ENCODE measurements around the gene SYNGAP1. TPM values are rescaled to one million over a fixed set of nuclear protein-coding genes. Genes with fewer than 3 reads are reported as not detected.
"Not testable (repeated sequence)": the region's sequence is repeated elsewhere in the genome, so short reads cannot be mapped to it uniquely, and the experiment has no call there.

Gene SYNGAP1
- 2.2 and 3.6 TPM in 2 replicates for polyA plus RNA-seq (2011; rRNA removed)
- 3.3 and 4.1 TPM in 2 replicates for polyA plus RNA-seq (2012; cell fraction: cytosol; rRNA removed)
- 15.8 and 16.4 TPM in 2 replicates for polyA plus RNA-seq (2012; cell fraction: nucleus; rRNA removed)
- polyA plus RNA-seq (2017; fragmentation: RNase III; extraction: RNeasy Plus Mini Kit Qiagen cat#74134 plus additional on column Dnase treatment) = 6.9 to 10.8 TPM (median 9.2 TPM) in 3 replicates
- polyA minus RNA-seq (2011; rRNA and poly(A)+ RNA removed) = 1.5 and 2.3 TPM in 2 replicates

DNA sequence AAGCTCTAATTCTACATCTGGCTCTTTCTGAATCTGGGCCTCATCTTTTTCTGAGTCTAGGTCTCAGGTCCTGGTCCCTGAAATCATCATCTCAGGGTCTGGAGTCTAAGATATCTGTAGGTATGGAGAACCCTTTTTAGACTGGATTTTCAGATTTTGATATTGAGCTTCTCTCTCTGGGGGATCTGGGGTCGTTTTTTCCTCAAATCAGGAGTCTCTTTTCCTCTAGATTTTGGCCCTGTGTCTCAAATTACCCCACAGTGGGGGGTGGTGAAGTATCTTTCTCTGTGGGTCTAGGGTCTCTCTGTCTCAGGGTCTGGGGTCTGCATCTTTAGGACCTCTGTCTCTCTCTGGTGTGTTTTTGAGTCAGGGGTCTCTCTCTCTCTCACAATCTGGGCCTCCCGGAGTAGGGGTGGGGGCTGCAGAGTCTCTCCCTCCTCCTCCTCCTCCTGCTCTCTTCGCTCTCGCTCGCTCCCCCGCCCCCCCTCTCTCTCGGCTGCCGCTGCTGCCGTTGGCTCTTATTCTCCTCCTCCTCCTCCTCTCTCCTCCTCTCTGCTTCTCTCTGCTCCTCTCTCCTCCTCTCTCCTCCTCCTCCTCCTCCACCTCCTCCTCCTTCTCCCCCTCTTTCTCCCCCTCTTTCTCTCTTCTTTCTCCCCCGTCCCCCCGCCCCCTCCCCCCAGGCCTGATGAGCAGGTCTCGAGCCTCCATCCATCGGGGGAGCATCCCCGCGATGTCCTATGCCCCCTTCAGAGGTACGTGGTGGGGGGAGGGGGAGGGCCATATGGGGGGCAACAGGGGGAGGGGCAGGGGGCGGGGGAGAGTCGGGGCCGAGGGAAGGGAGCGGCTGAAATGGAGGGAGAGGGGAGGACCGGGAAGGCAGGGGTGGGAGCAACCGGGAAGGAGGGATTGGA lies at the start of gene SYNGAP1:
SYNGAP1 (plus strand) TSS at position 486 of the 911 bp plus-strand sequence; CDS start at position 686, 200 bp downstream.
- no peak for FAIRE-seq
- ATAC-seq = no peak
- TF ChIP-seq RCOR1 (IDR thresholded peaks at IDR 0.05; ENCODE audit: low read depth, low read length) (no peak), GATA3 (IDR thresholded peaks at IDR 0.05; ENCODE audit: borderline replicate concordance) (no peak), BHLHE40 (IDR thresholded peaks at IDR 0.05; ENCODE audit: low read depth, low read length) (no peak), HOXB5 (CRISPR knock-in tag; IDR thresholded peaks at IDR 0.05) (no peak), ZSCAN20 (CRISPR knock-in tag; IDR thresholded peaks at IDR 0.05) (no peak), MAZ (IDR thresholded peaks at IDR 0.05; ENCODE audit: borderline replicate concordance, low read depth, low read length) (no peak), SMC3 (IDR thresholded peaks at IDR 0.05) (no peak), ESRRA (IDR thresholded peaks at IDR 0.05; ENCODE audit: borderline replicate concordance, low read length) (no peak), CEBPB (IDR thresholded peaks at IDR 0.05) (no peak), PHF8 (IDR thresholded peaks at IDR 0.05; ENCODE audit: borderline replicate concordance, low read depth) (no peak), FOSB (CRISPR knock-in tag; IDR thresholded peaks at IDR 0.05) (no peak), JUN (IDR thresholded peaks at IDR 0.05) (no peak), HEYL (CRISPR knock-in tag; IDR thresholded peaks at IDR 0.05) (no peak), RARB (CRISPR knock-in tag; IDR thresholded peaks at IDR 0.05) (no peak)
- TF ChIP-seq, protein P1, sequence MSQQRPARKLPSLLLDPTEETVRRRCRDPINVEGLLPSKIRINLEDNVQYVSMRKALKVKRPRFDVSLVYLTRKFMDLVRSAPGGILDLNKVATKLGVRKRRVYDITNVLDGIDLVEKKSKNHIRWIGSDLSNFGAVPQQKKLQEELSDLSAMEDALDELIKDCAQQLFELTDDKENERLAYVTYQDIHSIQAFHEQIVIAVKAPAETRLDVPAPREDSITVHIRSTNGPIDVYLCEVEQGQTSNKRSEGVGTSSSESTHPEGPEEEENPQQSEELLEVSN (IDR thresholded peaks at IDR 0.05; ENCODE audit: borderline replicate concordance, low read depth) = no peak
- TF ChIP-seq, protein P2, sequence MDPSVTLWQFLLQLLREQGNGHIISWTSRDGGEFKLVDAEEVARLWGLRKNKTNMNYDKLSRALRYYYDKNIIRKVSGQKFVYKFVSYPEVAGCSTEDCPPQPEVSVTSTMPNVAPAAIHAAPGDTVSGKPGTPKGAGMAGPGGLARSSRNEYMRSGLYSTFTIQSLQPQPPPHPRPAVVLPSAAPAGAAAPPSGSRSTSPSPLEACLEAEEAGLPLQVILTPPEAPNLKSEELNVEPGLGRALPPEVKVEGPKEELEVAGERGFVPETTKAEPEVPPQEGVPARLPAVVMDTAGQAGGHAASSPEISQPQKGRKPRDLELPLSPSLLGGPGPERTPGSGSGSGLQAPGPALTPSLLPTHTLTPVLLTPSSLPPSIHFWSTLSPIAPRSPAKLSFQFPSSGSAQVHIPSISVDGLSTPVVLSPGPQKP (IDR thresholded peaks at IDR 0.05; ENCODE audit: low read depth, low read length) = no peak
- TF ChIP-seq, protein P3, sequence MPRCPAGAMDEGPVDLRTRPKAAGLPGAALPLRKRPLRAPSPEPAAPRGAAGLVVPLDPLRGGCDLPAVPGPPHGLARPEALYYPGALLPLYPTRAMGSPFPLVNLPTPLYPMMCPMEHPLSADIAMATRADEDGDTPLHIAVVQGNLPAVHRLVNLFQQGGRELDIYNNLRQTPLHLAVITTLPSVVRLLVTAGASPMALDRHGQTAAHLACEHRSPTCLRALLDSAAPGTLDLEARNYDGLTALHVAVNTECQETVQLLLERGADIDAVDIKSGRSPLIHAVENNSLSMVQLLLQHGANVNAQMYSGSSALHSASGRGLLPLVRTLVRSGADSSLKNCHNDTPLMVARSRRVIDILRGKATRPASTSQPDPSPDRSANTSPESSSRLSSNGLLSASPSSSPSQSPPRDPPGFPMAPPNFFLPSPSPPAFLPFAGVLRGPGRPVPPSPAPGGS (IDR thresholded peaks at IDR 0.05) = no peak
- TF ChIP-seq, protein P4, sequence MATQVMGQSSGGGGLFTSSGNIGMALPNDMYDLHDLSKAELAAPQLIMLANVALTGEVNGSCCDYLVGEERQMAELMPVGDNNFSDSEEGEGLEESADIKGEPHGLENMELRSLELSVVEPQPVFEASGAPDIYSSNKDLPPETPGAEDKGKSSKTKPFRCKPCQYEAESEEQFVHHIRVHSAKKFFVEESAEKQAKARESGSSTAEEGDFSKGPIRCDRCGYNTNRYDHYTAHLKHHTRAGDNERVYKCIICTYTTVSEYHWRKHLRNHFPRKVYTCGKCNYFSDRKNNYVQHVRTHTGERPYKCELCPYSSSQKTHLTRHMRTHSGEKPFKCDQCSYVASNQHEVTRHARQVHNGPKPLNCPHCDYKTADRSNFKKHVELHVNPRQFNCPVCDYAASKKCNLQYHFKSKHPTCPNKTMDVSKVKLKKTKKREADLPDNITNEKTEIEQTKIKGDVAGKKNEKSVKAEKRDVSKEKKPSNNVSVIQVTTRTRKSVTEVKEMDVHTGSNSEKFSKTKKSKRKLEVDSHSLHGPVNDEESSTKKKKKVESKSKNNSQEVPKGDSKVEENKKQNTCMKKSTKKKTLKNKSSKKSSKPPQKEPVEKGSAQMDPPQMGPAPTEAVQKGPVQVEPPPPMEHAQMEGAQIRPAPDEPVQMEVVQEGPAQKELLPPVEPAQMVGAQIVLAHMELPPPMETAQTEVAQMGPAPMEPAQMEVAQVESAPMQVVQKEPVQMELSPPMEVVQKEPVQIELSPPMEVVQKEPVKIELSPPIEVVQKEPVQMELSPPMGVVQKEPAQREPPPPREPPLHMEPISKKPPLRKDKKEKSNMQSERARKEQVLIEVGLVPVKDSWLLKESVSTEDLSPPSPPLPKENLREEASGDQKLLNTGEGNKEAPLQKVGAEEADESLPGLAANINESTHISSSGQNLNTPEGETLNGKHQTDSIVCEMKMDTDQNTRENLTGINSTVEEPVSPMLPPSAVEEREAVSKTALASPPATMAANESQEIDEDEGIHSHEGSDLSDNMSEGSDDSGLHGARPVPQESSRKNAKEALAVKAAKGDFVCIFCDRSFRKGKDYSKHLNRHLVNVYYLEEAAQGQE (IDR thresholded peaks at IDR 0.05) = no peak
- Histone ChIP-seq H3K4me1 (peaks cover 42% of the 10 kb centered on the region), H3K9me3 (no peaks in the 10 kb centered on the region), H3K4me3 (no peak within 1 kb of the TSS), H3K27ac (peak within 1 kb of the TSS; percentile 85 to 95; a peak in 5 of 6 replicates), H3K4me2 (peak within 1 kb of the TSS; percentile 82)
- ChIA-PET POLR2A (no interaction called here), CTCF (interaction anchor here (0.6 kb wide), 1 partner anchor 8 kb away, joined by 3 read pairs; no protein-coding TSS in a partner anchor)
- WGBS (ENCODE audit: missing lambda C conversion rate) = 38% methylated on average over 6 of the region's 22 CpGs
- DNase-seq (ENCODE audit: low read depth in 1 of 2, low spot score in 1 of 2) = no peak

DNA sequence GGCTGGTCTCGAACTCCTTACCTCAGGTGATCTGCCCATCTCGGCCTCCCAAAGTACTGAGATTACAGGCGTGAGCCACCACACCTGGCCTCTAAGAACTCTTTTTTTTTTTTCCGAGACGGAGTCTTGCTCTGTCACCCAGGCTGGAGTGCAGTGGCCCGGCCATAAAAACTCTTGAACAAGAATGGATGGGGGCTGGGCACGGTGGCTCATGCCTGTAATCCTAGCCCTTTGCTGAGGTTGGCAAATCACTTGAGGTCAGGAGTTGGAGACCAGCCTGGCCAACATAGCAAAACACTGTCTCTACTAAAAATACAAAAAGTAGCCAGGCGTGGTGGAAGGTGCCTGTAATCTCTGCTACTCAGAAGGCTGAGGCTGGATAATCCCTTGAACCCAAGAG lies 48.0 kb upstream of the SYNGAP1 start:
- DNase-seq (ENCODE audit: low read depth in 1 of 2, low spot score in 1 of 2); H3K4me3 ChIP-seq; FAIRE-seq; H3K4me2 ChIP-seq; H3K9me3 ChIP-seq; H3K27ac ChIP-seq; POLR2A ChIA-PET; ATAC-seq: not testable (repeated sequence)
- 87% methylated on average over 7 of the region's 8 CpGs for WGBS (ENCODE audit: missing lambda C conversion rate)
- peaks cover 18% of the 10 kb centered on the region; the same call in 2 of the 3 replicates for H3K4me1 ChIP-seq
- CTCF ChIA-PET = interaction anchor here (0.6 to 1.9 kb wide), 3 partner anchors 10 to 168 kb away, joined by 3 to 5 read pairs (median 4); no protein-coding TSS in a partner anchor
